ENCODE data around the gene WNK3. TPM values are rescaled to one million over a fixed set of nuclear protein-coding genes. Genes with fewer than 3 reads are reported as not detected.
A peak's percentile ranks its signal among the peaks of the same experiment; 100 is the strongest.

The WNK3 gene
- total and polyA plus RNA-seq, 10 of the 15 experiments (the other 5 are each of a cell fraction or from before 2014, with no cell fraction given) = 0.02 to 0.15 (median 0.03) TPM; not detected in 1

DNA sequence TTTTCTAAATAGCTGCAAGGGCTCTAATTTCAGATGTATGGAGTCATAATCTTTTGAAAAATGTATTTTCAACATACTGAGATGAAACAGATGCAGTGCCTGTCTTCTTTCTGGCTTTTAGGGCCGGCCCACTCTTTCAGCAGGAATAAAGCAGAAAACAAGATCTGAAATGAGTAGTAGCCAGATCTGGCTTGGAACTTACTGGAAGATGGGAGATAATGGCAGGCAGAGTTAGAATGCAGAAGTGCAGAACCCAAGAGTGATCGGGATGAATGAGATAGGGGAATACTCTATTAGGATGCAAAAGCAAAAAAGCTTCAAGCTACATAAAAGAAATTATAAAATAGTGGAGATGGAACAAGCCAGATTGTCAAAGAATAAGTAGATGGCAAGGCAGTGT is 173.4 kb downstream of the WNK3 start:
- no peaks in the 10 kb centered on the region for H3K36me3 ChIP-seq (ENCODE audit: control insufficient read depth in 2 of 2, insufficient read depth in 2 of 2, low read length in 1 of 2)
- CTCF ChIA-PET = no interaction called here
- H2AFZ ChIP-seq (ENCODE audit: control insufficient read depth, low read depth, low read length) = no peak overlapping the region
- no peak overlapping the region for H3K27ac ChIP-seq (ENCODE audit: control insufficient read depth, insufficient read depth)
- FAIRE-seq = no peak
- no peak overlapping the region for H3K4me2 ChIP-seq (ENCODE audit: control insufficient read depth, insufficient read depth)
- no peak for DNase-seq (ENCODE audit: low read depth, low spot score)
- no peaks in the 10 kb centered on the region for H3K4me1 ChIP-seq (ENCODE audit: control insufficient read depth, insufficient read depth, low read length)
- no peak for ATAC-seq
- POLR2A ChIA-PET = no interaction called here
- RAD21 ChIA-PET (ENCODE audit: unreplicated experiment) = no interaction called here
- intact Hi-C loops (cut with micrococcal nuclease; ENCODE audit: unreplicated experiment) (no loop called here), in situ Hi-C loops (cut with MboI) (no loop called here)
- no peaks in the 10 kb centered on the region for H3K27me3 ChIP-seq (replicated peaks in 1 of 2; ENCODE audit: control insufficient read depth in 2 of 2, insufficient read depth in 2 of 2, low read length in 1 of 2)
- SMC1A ChIA-PET (ENCODE audit: uncharacterized antibody, unreplicated experiment) = interaction anchor here (1.4 to 1.6 kb wide), 2 partner anchors 9 to 11 kb away, joined by 3 to 4 read pairs; no protein-coding TSS in a partner anchor
- H4K20me1 ChIP-seq (ENCODE audit: control insufficient read depth, insufficient read depth) = no peaks in the 10 kb centered on the region
- H3K4me3 ChIP-seq = no peak overlapping the region
- no peaks in the 10 kb centered on the region for H3K9me3 ChIP-seq (replicated peaks; ENCODE audit: control insufficient read depth, insufficient read depth, low read length)
- TF ChIP-seq GABPA (IDR thresholded peaks at IDR 0.05; ENCODE audit: low read depth) (no peak), SREBF1 (IDR thresholded peaks at IDR 0.05; ENCODE audit: low read length) (no peak), WRNIP1 (IDR thresholded peaks at IDR 0.05; ENCODE audit: borderline replicate concordance, low read depth, low read length) (no peak), CREB1 (IDR thresholded peaks at IDR 0.05; ENCODE audit: low read depth) (no peak), STAT3 (IDR thresholded peaks at IDR 0.05; ENCODE audit: low read depth, low read length) (no peak), TCF7 (IDR thresholded peaks at IDR 0.05; ENCODE audit: borderline replicate concordance) (no peak)
- TF ChIP-seq, protein P1, sequence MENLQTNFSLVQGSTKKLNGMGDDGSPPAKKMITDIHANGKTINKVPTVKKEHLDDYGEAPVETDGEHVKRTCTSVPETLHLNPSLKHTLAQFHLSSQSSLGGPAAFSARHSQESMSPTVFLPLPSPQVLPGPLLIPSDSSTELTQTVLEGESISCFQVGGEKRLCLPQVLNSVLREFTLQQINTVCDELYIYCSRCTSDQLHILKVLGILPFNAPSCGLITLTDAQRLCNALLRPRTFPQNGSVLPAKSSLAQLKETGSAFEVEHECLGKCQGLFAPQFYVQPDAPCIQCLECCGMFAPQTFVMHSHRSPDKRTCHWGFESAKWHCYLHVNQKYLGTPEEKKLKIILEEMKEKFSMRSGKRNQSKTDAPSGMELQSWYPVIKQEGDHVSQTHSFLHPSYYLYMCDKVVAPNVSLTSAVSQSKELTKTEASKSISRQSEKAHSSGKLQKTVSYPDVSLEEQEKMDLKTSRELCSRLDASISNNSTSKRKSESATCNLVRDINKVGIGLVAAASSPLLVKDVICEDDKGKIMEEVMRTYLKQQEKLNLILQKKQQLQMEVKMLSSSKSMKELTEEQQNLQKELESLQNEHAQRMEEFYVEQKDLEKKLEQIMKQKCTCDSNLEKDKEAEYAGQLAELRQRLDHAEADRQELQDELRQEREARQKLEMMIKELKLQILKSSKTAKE (IDR thresholded peaks at IDR 0.05; ENCODE audit: low read depth, poor library complexity, severe bottlenecking) = no peak
- TF ChIP-seq, protein P2, sequence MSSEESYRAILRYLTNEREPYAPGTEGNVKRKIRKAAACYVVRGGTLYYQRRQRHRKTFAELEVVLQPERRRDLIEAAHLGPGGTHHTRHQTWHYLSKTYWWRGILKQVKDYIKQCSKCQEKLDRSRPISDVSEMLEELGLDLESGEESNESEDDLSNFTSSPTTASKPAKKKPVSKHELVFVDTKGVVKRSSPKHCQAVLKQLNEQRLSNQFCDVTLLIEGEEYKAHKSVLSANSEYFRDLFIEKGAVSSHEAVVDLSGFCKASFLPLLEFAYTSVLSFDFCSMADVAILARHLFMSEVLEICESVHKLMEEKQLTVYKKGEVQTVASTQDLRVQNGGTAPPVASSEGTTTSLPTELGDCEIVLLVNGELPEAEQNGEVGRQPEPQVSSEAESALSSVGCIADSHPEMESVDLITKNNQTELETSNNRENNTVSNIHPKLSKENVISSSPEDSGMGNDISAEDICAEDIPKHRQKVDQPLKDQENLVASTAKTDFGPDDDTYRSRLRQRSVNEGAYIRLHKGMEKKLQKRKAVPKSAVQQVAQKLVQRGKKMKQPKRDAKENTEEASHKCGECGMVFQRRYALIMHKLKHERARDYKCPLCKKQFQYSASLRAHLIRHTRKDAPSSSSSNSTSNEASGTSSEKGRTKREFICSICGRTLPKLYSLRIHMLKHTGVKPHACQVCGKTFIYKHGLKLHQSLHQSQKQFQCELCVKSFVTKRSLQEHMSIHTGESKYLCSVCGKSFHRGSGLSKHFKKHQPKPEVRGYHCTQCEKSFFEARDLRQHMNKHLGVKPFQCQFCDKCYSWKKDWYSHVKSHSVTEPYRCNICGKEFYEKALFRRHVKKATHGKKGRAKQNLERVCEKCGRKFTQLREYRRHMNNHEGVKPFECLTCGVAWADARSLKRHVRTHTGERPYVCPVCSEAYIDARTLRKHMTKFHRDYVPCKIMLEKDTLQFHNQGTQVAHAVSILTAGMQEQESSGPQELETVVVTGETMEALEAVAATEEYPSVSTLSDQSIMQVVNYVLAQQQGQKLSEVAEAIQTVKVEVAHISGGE (CRISPR knock-in tag; IDR thresholded peaks at IDR 0.05) = no peak
- TF ChIP-seq, protein P3, sequence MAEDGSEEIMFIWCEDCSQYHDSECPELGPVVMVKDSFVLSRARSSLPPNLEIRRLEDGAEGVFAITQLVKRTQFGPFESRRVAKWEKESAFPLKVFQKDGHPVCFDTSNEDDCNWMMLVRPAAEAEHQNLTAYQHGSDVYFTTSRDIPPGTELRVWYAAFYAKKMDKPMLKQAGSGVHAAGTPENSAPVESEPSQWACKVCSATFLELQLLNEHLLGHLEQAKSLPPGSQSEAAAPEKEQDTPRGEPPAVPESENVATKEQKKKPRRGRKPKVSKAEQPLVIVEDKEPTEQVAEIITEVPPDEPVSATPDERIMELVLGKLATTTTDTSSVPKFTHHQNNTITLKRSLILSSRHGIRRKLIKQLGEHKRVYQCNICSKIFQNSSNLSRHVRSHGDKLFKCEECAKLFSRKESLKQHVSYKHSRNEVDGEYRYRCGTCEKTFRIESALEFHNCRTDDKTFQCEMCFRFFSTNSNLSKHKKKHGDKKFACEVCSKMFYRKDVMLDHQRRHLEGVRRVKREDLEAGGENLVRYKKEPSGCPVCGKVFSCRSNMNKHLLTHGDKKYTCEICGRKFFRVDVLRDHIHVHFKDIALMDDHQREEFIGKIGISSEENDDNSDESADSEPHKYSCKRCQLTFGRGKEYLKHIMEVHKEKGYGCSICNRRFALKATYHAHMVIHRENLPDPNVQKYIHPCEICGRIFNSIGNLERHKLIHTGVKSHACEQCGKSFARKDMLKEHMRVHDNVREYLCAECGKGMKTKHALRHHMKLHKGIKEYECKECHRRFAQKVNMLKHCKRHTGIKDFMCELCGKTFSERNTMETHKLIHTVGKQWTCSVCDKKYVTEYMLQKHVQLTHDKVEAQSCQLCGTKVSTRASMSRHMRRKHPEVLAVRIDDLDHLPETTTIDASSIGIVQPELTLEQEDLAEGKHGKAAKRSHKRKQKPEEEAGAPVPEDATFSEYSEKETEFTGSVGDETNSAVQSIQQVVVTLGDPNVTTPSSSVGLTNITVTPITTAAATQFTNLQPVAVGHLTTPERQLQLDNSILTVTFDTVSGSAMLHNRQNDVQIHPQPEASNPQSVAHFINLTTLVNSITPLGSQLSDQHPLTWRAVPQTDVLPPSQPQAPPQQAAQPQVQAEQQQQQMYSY (CRISPR knock-in tag; IDR thresholded peaks at IDR 0.05) = no peak
- TF ChIP-seq, protein P4, sequence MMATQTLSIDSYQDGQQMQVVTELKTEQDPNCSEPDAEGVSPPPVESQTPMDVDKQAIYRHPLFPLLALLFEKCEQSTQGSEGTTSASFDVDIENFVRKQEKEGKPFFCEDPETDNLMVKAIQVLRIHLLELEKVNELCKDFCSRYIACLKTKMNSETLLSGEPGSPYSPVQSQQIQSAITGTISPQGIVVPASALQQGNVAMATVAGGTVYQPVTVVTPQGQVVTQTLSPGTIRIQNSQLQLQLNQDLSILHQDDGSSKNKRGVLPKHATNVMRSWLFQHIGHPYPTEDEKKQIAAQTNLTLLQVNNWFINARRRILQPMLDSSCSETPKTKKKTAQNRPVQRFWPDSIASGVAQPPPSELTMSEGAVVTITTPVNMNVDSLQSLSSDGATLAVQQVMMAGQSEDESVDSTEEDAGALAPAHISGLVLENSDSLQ (IDR thresholded peaks at IDR 0.05) = no peak
- TSS peak; percentile 62 for BruUV-seq (replicated peaks)
- WGBS (ENCODE audit: insufficient coverage, insufficient replicate concordance, low lambda C conversion rate, missing lambda C conversion rate) = 56% methylated on average over 2 of the region's 2 CpGs
- peaks cover 35% of the 10 kb centered on the region for H3K79me2 ChIP-seq (ENCODE audit: control insufficient read depth, insufficient read depth, low read length)
- no peak overlapping the region for H3K9ac ChIP-seq (ENCODE audit: control insufficient read depth, insufficient read depth, low read length)

All from GM12878 (cell line).